ENCODE results near the gene CCDC93.
"Not testable (repeated sequence)": the region's sequence is repeated elsewhere in the genome, so short reads cannot be mapped to it uniquely, and the experiment has no call there.

The CCDC93 gene

GRCh38 chr2:117956036-117956796, 57.7 kb downstream of the CCDC93 start:
- DNase-seq (ENCODE audit: low read depth, low spot score): no peak

GRCh38 chr2:117953231-117953630, 60.6 kb downstream of the CCDC93 start:
- no peak for DNase-seq (ENCODE audit: low read depth, low spot score)

- no peak for DNase-seq (ENCODE audit: low read depth, low spot score)
Measured at GRCh38 chr2:117952701-117953100, 61.2 kb downstream of the CCDC93 start.

GRCh38 chr2:117952228-117952627, 61.6 kb downstream of the CCDC93 start:
- DNase-seq (ENCODE audit: low read depth, low spot score): no peak

GRCh38 chr2:117949806-117950205, 64.1 kb downstream of the CCDC93 start:
- no peak for DNase-seq (ENCODE audit: low read depth, low spot score)

- no peak for DNase-seq (ENCODE audit: low read depth, low spot score)
Measured at GRCh38 chr2:117948615-117949014, 65.3 kb downstream of the CCDC93 start.

- no peak for DNase-seq (ENCODE audit: low read depth, low spot score)
Measured at GRCh38 chr2:117945296-117945695, 68.6 kb downstream of the CCDC93 start.

- no peak for DNase-seq (ENCODE audit: low read depth, low spot score)
Measured at GRCh38 chr2:117944816-117945215, 69.1 kb downstream of the CCDC93 start.

GRCh38 chr2:117943013-117943672, 70.7 kb downstream of the CCDC93 start:
- DNase-seq (ENCODE audit: low read depth, low spot score): no peak

- no peak for DNase-seq (ENCODE audit: low read depth, low spot score)
Measured at GRCh38 chr2:117942551-117942950, 71.3 kb downstream of the CCDC93 start.

- DNase-seq (ENCODE audit: low read depth, low spot score): no peak
Measured at GRCh38 chr2:117941693-117942092, 72.2 kb downstream of the CCDC93 start.

GRCh38 chr2:117940436-117940835, 73.4 kb downstream of the CCDC93 start:
- DNase-seq (ENCODE audit: low read depth, low spot score): no peak

- DNase-seq (ENCODE audit: low read depth, low spot score): no peak
Measured at GRCh38 chr2:117938611-117939010, 75.3 kb downstream of the CCDC93 start.

GRCh38 chr2:117936871-117937428, 76.9 kb downstream of the CCDC93 start:
- no peak for DNase-seq (ENCODE audit: low read depth, low spot score)

- DNase-seq (ENCODE audit: low read depth, low spot score): no peak
Measured at GRCh38 chr2:117935954-117936353, 77.9 kb downstream of the CCDC93 start.

GRCh38 chr2:117935456-117935855, 78.4 kb downstream of the CCDC93 start:
- no peak for DNase-seq (ENCODE audit: low read depth, low spot score)

GRCh38 chr2:117933884-117934354, 80.0 kb downstream of the CCDC93 start:
- DNase-seq (ENCODE audit: low read depth, low spot score): no peak

GRCh38 chr2:117931978-117932377, 81.9 kb downstream of the CCDC93 start:
- DNase-seq (ENCODE audit: low read depth, low spot score): no peak

- no peak for DNase-seq (ENCODE audit: low read depth, low spot score)
Measured at GRCh38 chr2:117931266-117931665, 82.6 kb downstream of the CCDC93 start.

- DNase-seq (ENCODE audit: low read depth, low spot score): no peak
Measured at GRCh38 chr2:117930775-117931174, 83.1 kb downstream of the CCDC93 start.

GRCh38 chr2:117923471-117923870, 90.4 kb downstream of the CCDC93 start:
- DNase-seq (ENCODE audit: low read depth, low spot score): not testable (repeated sequence)

GRCh38 chr2:117921520-117921919, 92.3 kb downstream of the CCDC93 start:
- DNase-seq (ENCODE audit: low read depth, low spot score): no peak

GRCh38 chr2:117918608-117919007, 95.3 kb downstream of the CCDC93 start:
- no peak for DNase-seq (ENCODE audit: low read depth, low spot score)

Measured in brain pericyte (primary cell).